HG03558 (cell line): Measurements from ENCODE around the gene CLDN14.

ENCODE experiments used
- ATAC-seq: cut with Tn5 transposase; IDR thresholded peaks from one replicate; pipeline ENCODE4 v1.9.1; 2021; ENCODE audit warnings: moderate number of reproducible peaks; ENCODE audit not compliant: unreplicated experiment; ENCODE audit errors: extremely low read depth

Gene CLDN14

GRCh38 chr21:36437745-36438128 lies 42.2 kb downstream of the CLDN14 start:
- no peak for ATAC-seq

GRCh38 chr21:36436829-36437744 lies 42.8 kb downstream of the CLDN14 start:
- no peak for ATAC-seq

GRCh38 chr21:36434144-36434543 lies 45.8 kb downstream of the CLDN14 start:
- no peak for ATAC-seq

GRCh38 chr21:36433059-36433709 lies 46.7 kb downstream of the CLDN14 start:
- ATAC-seq, result no peak

GRCh38 chr21:36431252-36431651 lies 48.7 kb downstream of the CLDN14 start:
- ATAC-seq, result no peak

- ATAC-seq, result no peak
Observed at GRCh38 chr21:36430841-36431240, 49.1 kb downstream of the CLDN14 start.

- ATAC-seq, result peak; percentile 91
Observed at GRCh38 chr21:36429947-36430546, 49.9 kb downstream of the CLDN14 start.

- ATAC-seq, result no peak
Observed at GRCh38 chr21:36428761-36429432, 51.0 kb downstream of the CLDN14 start.

GRCh38 chr21:36427502-36427901 lies 52.4 kb downstream of the CLDN14 start:
- ATAC-seq, result no peak

GRCh38 chr21:36425286-36425685 lies 54.6 kb downstream of the CLDN14 start:
- no peak for ATAC-seq

- ATAC-seq, result no peak
Observed at GRCh38 chr21:36424592-36424991, 55.3 kb downstream of the CLDN14 start.

- no peak for ATAC-seq
Observed at GRCh38 chr21:36423771-36424433, 56.0 kb downstream of the CLDN14 start.

GRCh38 chr21:36422279-36423098 lies 57.4 kb downstream of the CLDN14 start:
- no peak for ATAC-seq

GRCh38 chr21:36420571-36421339 lies 59.2 kb downstream of the CLDN14 start:
- ATAC-seq, result no peak

- ATAC-seq, result no peak
Observed at GRCh38 chr21:36419996-36420395, 59.9 kb downstream of the CLDN14 start.

GRCh38 chr21:36419241-36419640 lies 60.7 kb downstream of the CLDN14 start:
- no peak for ATAC-seq

- no peak for ATAC-seq
Observed at GRCh38 chr21:36415375-36415774, 64.5 kb downstream of the CLDN14 start.

GRCh38 chr21:36412916-36413315 lies 67.0 kb downstream of the CLDN14 start:
- no peak for ATAC-seq

GRCh38 chr21:36411301-36411700 lies 68.6 kb downstream of the CLDN14 start:
- ATAC-seq, result no peak
